ENCODE measurements around the gene DLG4.

The DLG4 gene

DNA sequence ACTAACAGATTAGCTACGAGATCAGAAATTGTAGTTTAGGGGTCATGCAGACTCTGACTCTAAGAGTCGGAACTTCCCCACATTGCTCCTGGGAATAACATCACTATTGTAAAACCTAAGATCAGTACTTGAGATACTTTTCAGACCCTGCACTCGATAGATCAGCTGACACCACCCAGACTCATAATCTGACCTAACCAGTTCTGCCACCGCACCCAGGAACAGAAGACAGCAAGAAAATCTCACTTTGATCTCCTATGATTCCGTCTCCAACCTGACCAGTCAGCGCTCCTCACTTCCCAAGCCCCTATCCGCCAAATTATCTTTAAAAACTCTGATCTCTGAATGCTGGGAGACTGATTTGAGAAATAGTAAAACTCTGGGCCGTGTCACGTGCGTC lies 77.8 kb downstream of the DLG4 start:
- DNase-seq: no peak

GRCh38 chr17:7139400-7139799 lies 80.2 kb downstream of the DLG4 start:
- DNase-seq: no peak

DNA sequence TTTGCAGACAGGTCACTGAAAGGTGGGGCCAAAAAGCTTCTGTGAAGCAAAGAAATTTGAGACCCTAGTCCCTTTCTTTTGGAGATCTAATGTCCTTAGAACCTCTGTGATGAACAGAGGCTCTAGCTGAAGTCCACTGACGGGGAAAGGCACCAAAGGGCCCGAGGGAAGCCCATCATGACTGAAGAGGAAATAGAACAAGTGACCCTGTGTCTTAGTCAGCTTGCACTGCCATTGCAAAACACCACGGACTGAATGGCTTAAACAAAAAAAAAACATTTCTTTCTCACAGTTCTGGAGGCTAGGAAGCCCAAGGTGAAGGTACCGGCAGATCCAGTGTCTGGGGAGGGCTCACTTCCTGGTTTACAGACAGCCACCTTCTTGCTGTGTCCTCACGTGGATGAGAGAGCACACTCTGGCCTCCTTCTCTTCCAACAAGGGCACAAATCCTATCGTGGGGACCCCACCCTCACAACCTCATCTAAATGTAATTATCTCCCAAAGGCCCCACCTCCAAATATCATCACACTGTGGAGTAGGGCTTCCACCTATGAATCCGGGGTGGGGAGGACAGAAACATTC lies 80.7 kb downstream of the DLG4 start:
- no peak for DNase-seq

DNA sequence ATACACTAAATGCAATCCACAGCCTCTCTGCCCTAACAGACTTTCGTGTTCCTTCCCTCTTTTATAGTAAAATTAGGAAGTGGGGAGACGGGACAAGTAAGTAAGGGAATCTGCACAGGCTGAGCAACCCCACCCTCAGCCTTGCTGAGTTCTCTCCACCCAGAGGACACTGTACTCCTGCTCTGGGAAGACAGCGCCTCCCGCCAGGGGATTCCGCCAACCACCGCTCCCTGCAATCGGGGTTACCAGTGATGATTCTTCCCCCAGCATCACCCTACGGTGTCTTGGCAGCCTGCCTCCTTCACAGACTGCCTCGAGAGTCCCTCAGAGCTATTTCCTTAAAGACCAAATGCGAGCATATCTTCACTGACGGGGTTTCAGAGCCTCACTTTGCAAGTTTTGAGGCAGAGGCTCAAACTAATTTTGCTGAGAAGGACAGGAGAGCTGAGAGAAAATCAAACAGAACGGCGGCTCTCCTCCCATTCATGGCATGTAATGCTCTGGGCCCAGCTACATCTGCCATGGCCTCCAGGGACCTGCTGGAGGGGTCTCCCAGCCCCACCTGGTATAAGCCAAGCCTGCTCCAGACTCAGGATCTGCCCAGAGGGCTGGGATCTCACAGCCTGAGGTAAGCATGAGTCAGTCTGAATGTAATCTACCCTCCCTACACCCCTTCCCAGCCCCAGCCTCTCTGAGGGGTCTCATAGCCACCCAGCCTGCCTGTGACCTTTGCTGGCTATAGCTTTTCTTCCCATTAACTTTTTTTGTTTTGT lies 82.3 kb downstream of the DLG4 start:
- no peak for DNase-seq
